GM12873 (cell line): Measurements from ENCODE around the gene RNF26.

Source experiments
- CTCF ChIP-seq: IDR thresholded peaks from 2 replicates; pipeline ENCODE4 v1.5.1; 2012; ENCODE audit warnings: low read depth, mild to moderate bottlenecking, moderate library complexity, low read length, control low read depth; ENCODE audit not compliant: insufficient read depth; ENCODE audit errors: missing control alignments

RNF26 gene

GRCh38 chr11:119361056-119361787 lies 26.9 kb downstream of the RNF26 start:
- no peak for TF ChIP-seq CTCF

DNA sequence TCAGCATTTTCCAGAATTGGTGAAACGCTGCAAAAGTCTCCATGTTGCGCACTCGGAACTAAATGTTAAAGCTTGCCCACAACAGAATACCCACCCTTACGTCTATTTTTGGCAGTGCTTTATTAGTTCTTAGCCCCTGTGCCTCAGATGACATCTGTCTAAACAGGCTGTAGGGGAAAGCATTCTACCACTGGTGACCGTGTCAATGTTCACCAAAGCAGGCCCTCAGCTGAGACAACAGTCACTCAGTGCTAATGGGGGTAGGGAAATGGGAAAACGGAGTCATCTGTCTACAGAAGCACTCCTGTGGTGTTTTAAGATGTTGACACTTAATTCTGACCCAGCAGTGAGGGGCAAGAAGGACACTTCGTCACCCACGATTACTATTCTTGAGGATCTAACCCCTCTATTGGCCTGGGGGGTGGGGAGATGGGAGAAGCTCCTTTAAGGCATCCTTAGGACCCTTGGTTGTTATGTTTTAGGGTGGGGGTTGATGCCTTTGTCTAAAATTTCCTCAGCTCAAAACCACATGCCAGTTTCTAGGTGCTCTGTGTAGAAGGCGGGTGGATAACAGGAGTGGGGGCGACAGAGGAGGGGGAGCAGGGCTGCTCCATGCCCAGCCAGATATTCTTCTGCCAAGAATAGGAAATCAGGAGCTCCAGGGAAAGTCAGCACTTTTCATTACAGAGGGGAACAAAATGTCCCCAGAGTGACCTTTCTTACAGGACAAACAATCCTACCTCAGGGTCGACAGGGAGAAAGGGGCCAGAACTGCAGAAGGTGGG lies 27.8 kb downstream of the RNF26 start:
- TF ChIP-seq CTCF, result no peak

DNA sequence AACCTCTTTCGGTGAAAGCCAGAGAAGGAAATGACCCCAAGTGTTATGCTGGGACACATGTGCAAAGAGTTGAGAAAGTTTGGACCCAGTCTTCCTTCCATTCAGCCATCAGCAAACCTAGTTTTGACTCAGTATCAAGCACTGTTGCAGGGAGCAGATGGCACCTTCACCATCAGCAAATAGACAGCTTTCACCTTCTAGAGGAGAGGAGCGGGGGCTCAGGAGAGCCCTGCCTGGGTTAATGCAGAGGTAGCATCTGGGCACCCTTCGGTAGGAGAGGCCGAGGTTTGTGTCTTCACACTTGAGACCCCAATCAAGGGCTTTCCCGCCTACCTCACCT lies 28.4 kb downstream of the RNF26 start:
- no peak for TF ChIP-seq CTCF

DNA sequence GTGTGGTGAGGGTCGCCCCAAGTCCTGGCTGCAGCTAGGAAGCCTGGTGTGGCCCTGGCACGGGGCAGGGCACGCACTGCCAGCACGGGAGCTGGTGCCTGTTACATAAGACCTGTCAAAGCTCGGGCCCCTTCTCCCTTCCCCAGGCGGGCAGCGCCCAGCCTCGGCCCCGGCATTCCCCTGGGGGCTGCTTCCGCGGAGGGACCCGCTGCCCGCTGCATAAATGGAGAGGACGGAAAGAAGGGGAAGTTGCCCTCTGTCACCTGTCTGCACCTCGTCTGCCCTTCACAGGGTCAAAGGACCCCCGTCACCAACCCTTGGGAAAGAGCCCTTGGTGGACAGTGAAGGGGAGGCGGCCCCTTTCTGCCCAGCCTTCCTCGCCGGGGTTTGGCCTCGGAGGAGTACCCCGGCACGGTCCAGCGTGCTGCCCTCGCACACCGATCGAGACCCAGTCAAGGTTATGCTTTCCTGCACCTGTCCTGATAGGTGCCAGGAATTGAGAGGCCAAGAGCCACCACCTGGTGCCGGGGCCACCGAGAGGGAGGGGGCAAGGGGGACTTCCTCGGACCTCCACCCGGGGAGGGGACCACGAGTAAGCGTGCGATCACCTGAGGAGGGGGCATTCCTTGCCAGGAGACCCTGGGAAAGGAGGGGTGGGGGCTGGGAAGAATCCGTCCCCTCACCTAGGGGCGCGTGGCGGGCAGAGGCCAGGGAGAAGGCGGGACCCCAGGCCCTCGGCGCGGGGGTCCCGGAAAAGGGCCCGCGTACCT lies 28.9 kb downstream of the RNF26 start:
- no peak for TF ChIP-seq CTCF

GRCh38 chr11:119363851-119364590 lies 29.7 kb downstream of the RNF26 start:
- TF ChIP-seq CTCF, result no peak

DNA sequence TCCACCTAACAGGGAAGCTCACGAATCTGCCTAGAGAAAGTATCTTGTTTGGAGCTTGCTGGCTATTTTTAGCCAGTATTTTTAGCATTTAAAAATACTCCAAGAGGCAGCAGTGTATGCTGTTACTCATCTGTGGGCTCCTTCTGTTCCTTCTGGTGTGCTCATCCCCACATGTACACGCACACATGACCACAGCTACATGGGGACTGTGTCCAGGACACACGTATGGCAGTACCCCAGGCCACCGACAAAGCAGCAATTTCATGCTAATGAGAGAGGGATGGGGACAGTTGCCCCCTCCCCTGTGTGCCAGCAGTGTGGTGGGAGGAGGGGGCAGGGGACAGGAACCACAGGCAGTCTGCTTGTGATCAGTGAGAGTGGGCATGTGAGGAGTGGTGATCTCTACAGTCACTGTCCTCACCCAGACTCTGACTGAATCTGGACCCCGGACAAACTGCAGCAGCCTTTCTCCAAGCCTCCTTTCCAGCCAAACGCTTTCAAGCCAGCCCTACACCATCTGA lies 30.8 kb downstream of the RNF26 start:
- no peak for TF ChIP-seq CTCF
